T-helper 1 cell (primary cell): Measurements from ENCODE around the gene RNF213.

Experiments used
- DNase-seq, 5 donors: peaks; one replicate each; pipeline ENCODE4 v3.0.0-alpha.2; 2012 to 2020

RNF213 gene

GRCh38 chr17:80439499-80439898 lies 178.8 kb downstream of the RNF213 start:
- no peak for DNase-seq

DNA sequence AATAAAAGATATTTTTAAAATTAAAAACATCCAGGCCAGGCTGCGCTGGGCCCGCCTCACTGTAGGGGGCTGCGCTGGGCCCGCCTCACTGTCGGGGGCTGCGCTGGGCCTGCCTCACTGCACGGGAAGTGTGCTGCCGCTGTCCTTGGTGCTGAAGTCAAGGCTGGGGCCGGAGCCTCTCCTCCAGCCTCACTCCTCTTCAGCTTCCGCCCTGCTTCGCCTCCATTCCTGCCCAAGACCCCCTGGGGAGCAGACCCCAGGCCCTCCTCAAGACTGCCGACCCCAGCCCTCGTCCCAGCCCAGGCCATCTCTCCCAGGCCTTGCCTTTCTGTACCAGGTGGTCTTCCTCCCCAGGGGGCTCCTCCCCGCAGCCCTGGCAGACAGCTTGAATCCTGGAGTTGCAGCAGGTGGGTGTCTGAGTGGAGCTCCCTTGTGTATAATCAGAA lies 180.5 kb downstream of the RNF213 start:
- DNase-seq: peak in 3 of 5 donors; percentile 33 to 57 (median 38)

DNA sequence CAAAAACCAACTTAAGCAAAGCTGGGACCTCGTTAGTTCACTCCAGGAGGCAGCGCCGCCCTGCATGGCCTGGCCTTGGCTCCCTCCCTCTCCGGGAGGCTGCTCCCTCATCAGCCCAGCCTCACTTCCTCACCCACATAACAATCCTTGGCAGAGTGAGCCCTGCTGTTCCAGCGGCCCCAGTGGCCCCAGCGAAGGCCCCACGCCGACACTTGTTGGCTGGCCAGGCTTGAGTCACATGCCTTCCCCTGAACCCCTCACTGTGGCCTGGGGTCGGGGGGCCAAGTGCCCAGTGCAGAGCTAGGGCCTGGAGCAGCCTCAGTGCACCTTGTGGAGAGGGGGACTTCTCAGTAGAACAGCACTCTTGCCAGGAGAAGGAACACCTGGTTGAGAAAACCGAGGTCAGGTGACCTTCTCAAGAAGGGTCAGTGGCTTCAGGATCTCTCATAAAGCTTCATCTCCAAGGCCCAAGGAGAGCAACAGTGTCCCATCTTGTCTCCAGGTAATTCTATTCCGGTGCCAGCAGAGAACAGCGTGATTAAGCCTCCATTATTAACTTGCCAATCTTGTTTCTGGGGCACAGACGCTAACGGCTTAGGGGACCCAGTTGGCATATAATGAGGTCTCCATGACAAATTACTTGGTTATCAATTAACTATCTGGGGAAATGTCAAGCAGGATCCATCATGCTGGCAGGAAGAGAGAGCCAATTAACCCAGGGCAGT lies 181.1 kb downstream of the RNF213 start:
- DNase-seq: no peak

DNA sequence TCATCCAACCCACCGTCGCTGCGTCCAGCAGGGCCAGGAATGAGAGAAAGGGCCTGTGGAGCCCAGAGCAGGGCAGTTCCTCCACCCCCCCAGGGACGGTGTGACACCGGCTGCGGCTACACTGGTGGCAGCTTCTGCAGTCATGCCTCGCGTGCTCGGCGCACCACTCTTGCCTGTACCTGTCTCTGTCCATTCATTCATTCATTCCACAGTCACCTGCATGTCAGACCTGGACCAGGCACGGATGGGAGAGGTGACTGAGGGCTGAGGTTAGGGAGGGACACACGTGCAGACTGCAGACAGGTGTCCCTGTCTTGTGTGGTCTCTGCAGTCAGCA lies 181.6 kb downstream of the RNF213 start:
- DNase-seq: no peak

GRCh38 chr17:80442764-80443163 lies 182.1 kb downstream of the RNF213 start:
- DNase-seq: no peak

- no peak for DNase-seq
Measured at GRCh38 chr17:80443498-80443897, 182.8 kb downstream of the RNF213 start.

GRCh38 chr17:80443916-80444643 lies 183.4 kb downstream of the RNF213 start:
- no peak for DNase-seq

- no peak for DNase-seq
Measured at GRCh38 chr17:80444644-80444979, 184.0 kb downstream of the RNF213 start.

- no peak for DNase-seq
Measured at GRCh38 chr17:80445007-80445725, 184.5 kb downstream of the RNF213 start.

DNA sequence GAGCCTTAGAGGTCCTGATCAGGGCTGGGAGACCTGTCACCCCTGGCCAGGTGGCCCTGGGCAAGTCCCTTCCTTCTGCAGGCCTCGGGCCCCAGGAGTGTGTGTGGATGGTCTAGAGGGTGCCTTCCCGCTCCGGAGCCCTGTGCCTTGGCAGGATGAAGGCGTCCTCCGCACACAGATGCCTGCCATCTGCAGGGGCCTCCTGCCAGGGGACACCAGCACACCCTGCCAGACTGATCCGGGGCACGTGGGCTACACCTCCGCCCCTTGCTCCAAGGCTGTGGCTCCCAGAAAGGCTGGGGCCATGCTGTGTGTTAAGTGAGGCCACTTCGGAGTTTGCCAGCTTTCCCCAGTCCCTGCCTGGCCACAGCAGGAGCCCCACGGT lies 185.1 kb downstream of the RNF213 start:
- DNase-seq: no peak

- DNase-seq: no peak
Measured at GRCh38 chr17:80446645-80447405, 186.2 kb downstream of the RNF213 start.

DNA sequence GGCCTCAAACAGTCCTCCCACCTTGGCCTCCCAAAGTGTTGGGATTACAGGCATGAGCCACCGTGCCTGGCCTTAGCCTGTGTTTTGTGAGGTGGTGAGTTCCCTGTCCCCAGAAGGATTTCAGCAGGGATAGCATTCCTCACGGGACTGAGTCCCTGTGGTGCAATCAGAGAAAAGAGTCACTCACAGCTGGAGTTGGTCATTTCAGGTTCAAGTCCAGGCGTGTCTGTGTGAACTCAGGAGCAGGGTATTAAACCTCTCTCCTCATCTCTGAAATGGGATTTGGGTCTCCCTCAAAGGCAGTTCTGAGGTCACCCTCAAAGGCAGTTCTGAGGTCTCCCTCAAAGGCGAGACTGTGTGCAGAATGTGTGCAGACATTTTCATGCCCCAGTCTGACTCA lies 187.1 kb downstream of the RNF213 start:
- DNase-seq: no peak
